ENCODE measurements around the gene CLASRP.

DNA sequence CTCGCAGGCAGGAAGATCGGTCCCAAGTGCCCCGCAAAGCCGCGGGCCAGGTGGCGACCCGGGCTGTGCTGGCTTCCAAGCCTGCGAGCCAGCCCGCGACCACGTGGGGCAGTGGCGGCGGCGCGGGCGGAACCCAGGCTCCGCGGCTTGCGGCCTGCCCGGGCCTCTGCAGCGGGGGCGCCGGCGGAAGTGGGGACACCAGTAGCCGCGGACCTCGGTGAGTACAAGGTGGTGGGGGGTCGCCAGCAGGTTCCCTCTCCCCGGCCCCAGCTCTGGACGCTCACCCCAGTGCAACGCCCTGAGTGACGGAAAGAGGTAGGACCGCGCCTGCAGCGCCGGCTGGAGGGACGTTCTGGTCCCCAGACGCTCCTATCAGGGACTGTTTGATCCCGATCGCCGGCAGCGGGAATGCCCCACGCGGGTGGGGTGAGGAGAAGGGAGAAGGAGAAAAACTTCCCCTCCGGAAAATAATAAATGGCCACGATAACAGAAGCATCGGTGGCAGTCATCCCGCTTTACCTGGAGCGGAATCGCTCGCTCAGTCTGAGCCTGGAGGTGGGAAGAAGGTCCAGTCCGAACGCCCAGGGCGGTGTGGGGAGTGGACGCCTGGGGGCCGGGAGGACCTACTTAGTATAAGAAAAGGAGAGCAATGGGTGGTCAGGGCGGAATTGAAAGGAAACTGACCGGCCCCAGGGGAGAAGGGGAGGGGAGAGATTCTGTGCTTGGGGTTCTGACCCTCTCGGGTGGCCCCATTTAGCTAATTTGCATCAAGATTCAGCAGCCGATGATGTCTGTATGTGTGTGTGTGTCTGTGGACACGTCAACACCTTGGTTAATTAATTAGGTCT lies 40.4 kb downstream of the CLASRP start, which contains the start of gene GEMIN7:
- TF ChIP-seq CTCF (IDR thresholded peaks at IDR 0.05) (no peak), MYBL2 (CRISPR knock-in tag; IDR thresholded peaks at IDR 0.05) (peak; percentile 88), ZSCAN18 (CRISPR knock-in tag; IDR thresholded peaks at IDR 0.05) (no peak), TEAD4 (CRISPR knock-in tag; IDR thresholded peaks at IDR 0.05) (no peak), TCF7 (CRISPR knock-in tag; IDR thresholded peaks at IDR 0.05; ENCODE audit: low read depth) (peak; percentile 92), ZNF512 (CRISPR knock-in tag; IDR thresholded peaks at IDR 0.05; ENCODE audit: borderline replicate concordance) (no peak), SP1 (CRISPR knock-in tag; conservative IDR thresholded peaks at IDR 0.05) (peak; percentile 92), ATF2 (CRISPR knock-in tag; IDR thresholded peaks at IDR 0.05; ENCODE audit: borderline replicate concordance, low read depth) (no peak)
- TF ChIP-seq, protein P1, sequence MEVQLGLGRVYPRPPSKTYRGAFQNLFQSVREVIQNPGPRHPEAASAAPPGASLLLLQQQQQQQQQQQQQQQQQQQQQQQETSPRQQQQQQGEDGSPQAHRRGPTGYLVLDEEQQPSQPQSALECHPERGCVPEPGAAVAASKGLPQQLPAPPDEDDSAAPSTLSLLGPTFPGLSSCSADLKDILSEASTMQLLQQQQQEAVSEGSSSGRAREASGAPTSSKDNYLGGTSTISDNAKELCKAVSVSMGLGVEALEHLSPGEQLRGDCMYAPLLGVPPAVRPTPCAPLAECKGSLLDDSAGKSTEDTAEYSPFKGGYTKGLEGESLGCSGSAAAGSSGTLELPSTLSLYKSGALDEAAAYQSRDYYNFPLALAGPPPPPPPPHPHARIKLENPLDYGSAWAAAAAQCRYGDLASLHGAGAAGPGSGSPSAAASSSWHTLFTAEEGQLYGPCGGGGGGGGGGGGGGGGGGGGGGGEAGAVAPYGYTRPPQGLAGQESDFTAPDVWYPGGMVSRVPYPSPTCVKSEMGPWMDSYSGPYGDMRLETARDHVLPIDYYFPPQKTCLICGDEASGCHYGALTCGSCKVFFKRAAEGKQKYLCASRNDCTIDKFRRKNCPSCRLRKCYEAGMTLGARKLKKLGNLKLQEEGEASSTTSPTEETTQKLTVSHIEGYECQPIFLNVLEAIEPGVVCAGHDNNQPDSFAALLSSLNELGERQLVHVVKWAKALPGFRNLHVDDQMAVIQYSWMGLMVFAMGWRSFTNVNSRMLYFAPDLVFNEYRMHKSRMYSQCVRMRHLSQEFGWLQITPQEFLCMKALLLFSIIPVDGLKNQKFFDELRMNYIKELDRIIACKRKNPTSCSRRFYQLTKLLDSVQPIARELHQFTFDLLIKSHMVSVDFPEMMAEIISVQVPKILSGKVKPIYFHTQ (CRISPR knock-in tag; IDR thresholded peaks at IDR 0.05) = no peak
